ACC112 (cell line): ENCODE results near the gene UNC80.

Source experiments
- H2AFZ ChIP-seq: fragments of 200-600 bp; sonication (generic); one replicate; pipeline ENCODE4 v1.6.0; 2017; ENCODE audit warnings: antibody characterized with exemption, low read length; ENCODE audit not compliant: unreplicated experiment
- H3K27ac ChIP-seq: fragments of 200-600 bp; sonication (generic); 2 replicates; pipeline ENCODE4 v1.5.1; 2014; ENCODE audit warnings: low read depth, mild to moderate bottlenecking, antibody characterized with exemption, low read length, moderate library complexity
- H3K27me3 ChIP-seq: fragments of 200-600 bp; sonication (generic); 2 replicates; pipeline ENCODE4 v1.6.1; 2014; ENCODE audit warnings: mild to moderate bottlenecking, antibody characterized with exemption, low read length, moderate library complexity, mixed read lengths; ENCODE audit not compliant: insufficient read depth
- H3K36me3 ChIP-seq: fragments of 200-600 bp; sonication (generic); 2 replicates; pipeline ENCODE4 v1.6.1; 2016; ENCODE audit warnings: mild to moderate bottlenecking, antibody characterized with exemption, low read length, moderate library complexity, mixed read lengths; ENCODE audit not compliant: insufficient read depth
- H3K4me1 ChIP-seq: fragments of 200-600 bp; sonication (generic); one replicate; pipeline ENCODE4 v1.6.1; 2016; ENCODE audit warnings: low read length, mixed read lengths; ENCODE audit not compliant: insufficient read depth, unreplicated experiment, control insufficient read depth
- H3K4me3 ChIP-seq: fragments of 200-600 bp; sonication (generic); 2 replicates; pipeline ENCODE4 v1.5.1; 2014; ENCODE audit warnings: mild to moderate bottlenecking, low read depth, low read length
- H3K79me2 ChIP-seq: fragments of 200-600 bp; sonication (generic); one replicate; pipeline ENCODE4 v1.6.0; 2016; ENCODE audit warnings: low read length; ENCODE audit not compliant: control insufficient read depth, unreplicated experiment, insufficient read depth

UNC80 gene

DNA sequence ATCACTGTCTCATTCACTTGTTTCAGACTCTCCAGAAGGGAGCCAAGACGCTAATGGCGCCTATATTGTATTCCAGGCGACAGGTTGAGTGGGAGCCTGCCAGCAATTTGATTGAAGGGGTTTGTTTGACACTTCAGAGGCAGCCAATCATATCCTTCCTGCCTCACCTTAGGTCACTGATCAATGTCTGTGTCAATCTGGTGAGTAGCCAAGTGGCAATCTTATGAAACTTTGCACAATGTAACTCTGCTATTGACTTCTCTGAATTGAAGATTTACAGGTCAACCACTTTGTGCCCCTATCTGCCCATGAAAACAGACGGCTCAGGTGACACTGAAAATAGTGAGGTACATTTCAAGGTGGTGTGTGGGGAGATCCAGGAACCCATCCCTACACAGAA, 198.1 kb downstream of the UNC80 start:
- Histone ChIP-seq H2AFZ (no peak overlapping the region), H3K4me1 (no peaks in the 10 kb centered on the region), H3K27me3 (peaks cover 11% of the 10 kb centered on the region), H3K36me3 (no peaks in the 10 kb centered on the region), H3K27ac (no peak overlapping the region), H3K4me3 (no peak overlapping the region), H3K79me2 (no peaks in the 10 kb centered on the region)

- Histone ChIP-seq H3K36me3 (no peaks in the 10 kb centered on the region), H3K79me2 (no peaks in the 10 kb centered on the region), H3K27ac (no peak overlapping the region), H3K27me3 (peaks cover 11% of the 10 kb centered on the region), H3K4me3 (no peak overlapping the region), H3K4me1 (no peaks in the 10 kb centered on the region), H2AFZ (no peak overlapping the region)
Observed at GRCh38 chr2:209970271-209970670, 198.6 kb downstream of the UNC80 start.

GRCh38 chr2:209970711-209971110, 199.1 kb downstream of the UNC80 start:
- no peak overlapping the region for H2AFZ ChIP-seq
- no peaks in the 10 kb centered on the region for H3K4me1 ChIP-seq
- H3K27ac ChIP-seq, result no peak overlapping the region
- H3K36me3 ChIP-seq, result no peaks in the 10 kb centered on the region
- H3K79me2 ChIP-seq, result no peaks in the 10 kb centered on the region
- peaks cover 11% of the 10 kb centered on the region for H3K27me3 ChIP-seq
- no peak overlapping the region for H3K4me3 ChIP-seq

DNA sequence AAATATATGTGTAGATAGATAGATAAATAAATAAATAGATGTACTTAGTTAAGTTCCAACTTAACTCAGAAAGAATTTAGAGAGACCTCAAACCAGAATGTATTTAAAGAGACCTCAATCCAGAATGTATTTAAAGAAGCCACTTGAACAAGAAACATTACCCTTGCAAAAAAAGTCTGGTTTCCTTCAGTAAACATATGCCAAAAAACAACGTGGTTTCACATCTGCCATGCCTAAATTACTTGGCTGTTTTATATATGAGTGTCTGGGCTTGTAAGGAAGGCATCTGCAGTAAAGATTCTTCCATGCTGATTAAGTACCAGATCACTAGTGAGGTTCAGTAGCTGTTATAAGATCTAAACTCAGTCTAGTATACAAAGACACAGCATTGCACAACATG, 201.7 kb downstream of the UNC80 start:
- H3K4me3 ChIP-seq, result no peak overlapping the region
- no peaks in the 10 kb centered on the region for H3K4me1 ChIP-seq
- no peak overlapping the region for H2AFZ ChIP-seq
- no peaks in the 10 kb centered on the region for H3K36me3 ChIP-seq
- peaks cover 11% of the 10 kb centered on the region for H3K27me3 ChIP-seq
- H3K79me2 ChIP-seq, result no peaks in the 10 kb centered on the region
- no peak overlapping the region for H3K27ac ChIP-seq

DNA sequence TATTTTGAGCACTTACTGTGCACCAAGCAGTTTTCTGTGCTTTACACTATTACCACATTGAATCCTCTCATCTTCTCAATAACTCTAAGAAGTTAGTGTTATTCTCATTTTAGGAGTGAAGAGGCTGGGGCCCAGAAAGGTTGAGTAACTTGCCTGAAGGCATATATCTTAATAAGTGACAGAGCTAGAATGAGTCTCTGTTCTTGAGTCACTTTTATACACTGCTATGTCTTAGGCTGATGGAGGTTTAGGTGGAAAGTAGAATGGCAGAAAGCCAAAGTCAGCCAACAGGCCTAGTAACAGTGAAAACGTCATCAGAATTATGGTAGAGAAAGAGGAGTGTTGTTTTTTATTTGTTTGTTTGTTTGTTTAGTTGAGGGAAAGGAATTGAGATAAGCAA, 202.9 kb downstream of the UNC80 start:
- H3K27ac ChIP-seq, result no peak overlapping the region
- H3K27me3 ChIP-seq, result peaks cover 11% of the 10 kb centered on the region
- H3K4me3 ChIP-seq, result no peak overlapping the region
- H3K4me1 ChIP-seq, result no peaks in the 10 kb centered on the region
- no peak overlapping the region for H2AFZ ChIP-seq
- no peaks in the 10 kb centered on the region for H3K79me2 ChIP-seq
- H3K36me3 ChIP-seq, result no peaks in the 10 kb centered on the region

GRCh38 chr2:209976698-209977385, 205.2 kb downstream of the UNC80 start:
- Histone ChIP-seq H3K4me1 (no peaks in the 10 kb centered on the region), H3K36me3 (no peaks in the 10 kb centered on the region), H2AFZ (no peak overlapping the region), H3K79me2 (no peaks in the 10 kb centered on the region), H3K27ac (no peak overlapping the region), H3K27me3 (peaks cover 11% of the 10 kb centered on the region), H3K4me3 (no peak overlapping the region)

DNA sequence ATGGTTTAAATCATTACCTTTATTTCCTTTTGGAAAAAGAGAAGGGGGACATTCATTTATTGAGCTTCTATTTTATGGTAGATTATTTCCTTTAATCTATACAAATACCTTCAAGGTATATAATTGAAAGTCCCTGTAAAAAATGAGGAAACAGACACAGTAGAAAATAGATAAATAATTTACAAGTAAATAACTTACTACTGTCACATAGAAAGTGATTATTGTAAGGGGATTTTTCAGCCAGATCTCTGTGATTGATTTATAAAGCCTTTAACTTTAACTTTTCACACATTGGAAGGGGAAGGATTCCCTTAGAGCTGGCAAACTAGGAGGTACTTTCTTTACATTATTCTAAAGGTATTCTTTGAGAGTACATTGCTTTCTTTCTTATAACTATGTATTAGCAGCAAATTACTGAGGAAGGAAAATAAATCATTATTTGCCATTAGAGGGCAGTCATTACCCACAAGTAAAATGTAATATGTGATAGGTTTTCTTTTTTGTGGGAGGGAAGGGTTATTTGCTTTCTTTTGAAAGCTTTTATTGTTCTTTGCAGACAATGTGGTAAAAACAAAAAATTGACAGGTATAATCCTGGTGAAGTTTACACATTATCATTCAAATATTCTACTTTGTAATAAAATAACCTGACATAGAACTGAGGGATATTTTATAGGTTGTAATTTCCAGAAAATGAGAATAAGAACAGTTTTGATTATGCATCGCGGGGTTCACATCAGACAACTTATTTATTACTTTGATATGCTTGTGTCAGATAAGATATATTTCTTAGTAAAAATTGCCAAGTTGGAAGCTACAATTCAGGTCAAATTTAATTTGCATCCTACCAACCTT, 206.0 kb downstream of the UNC80 start:
- Histone ChIP-seq H3K27ac (no peak overlapping the region), H3K79me2 (no peaks in the 10 kb centered on the region), H3K36me3 (no peaks in the 10 kb centered on the region), H3K27me3 (peaks cover 5% of the 10 kb centered on the region; the same call in 1 of the 2 replicates), H3K4me3 (no peak overlapping the region), H2AFZ (no peak overlapping the region), H3K4me1 (no peaks in the 10 kb centered on the region)

GRCh38 chr2:209984291-209984690, 212.7 kb downstream of the UNC80 start:
- Histone ChIP-seq H2AFZ (no peak overlapping the region), H3K79me2 (no peaks in the 10 kb centered on the region), H3K27ac (no peak overlapping the region), H3K4me3 (no peak overlapping the region), H3K27me3 (no peaks in the 10 kb centered on the region), H3K36me3 (no peaks in the 10 kb centered on the region), H3K4me1 (no peaks in the 10 kb centered on the region)

GRCh38 chr2:209985874-209986273, 214.2 kb downstream of the UNC80 start:
- H3K27ac ChIP-seq, result no peak overlapping the region
- H3K79me2 ChIP-seq, result no peaks in the 10 kb centered on the region
- H3K4me1 ChIP-seq, result no peaks in the 10 kb centered on the region
- H3K4me3 ChIP-seq, result no peak overlapping the region
- H3K36me3 ChIP-seq, result no peaks in the 10 kb centered on the region
- no peak overlapping the region for H2AFZ ChIP-seq
- no peaks in the 10 kb centered on the region for H3K27me3 ChIP-seq

GRCh38 chr2:209986415-209986814, 214.8 kb downstream of the UNC80 start:
- Histone ChIP-seq H2AFZ (no peak overlapping the region), H3K27ac (no peak overlapping the region), H3K36me3 (no peaks in the 10 kb centered on the region), H3K79me2 (no peaks in the 10 kb centered on the region), H3K4me3 (no peak overlapping the region), H3K4me1 (no peaks in the 10 kb centered on the region), H3K27me3 (no peaks in the 10 kb centered on the region)

DNA sequence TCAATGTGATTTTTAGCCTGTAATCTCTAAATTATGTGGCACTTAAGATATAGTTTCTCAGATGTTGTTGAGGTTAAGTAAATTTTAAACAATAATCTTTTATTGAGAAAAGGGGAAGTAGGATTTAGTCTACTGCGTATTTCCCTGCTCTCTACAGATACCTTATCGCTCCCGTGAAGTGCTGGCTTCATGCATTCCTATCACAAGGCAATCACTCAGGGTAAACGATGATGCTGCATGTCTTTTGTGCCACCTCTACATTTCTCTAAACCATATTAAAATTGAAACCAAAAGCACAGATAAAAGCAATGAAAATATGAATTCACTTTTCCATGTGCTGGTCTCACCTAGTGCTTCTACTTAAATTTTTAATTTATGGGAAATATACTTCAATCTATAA, 216.4 kb downstream of the UNC80 start:
- H2AFZ ChIP-seq, result no peak overlapping the region
- H3K27me3 ChIP-seq, result no peaks in the 10 kb centered on the region
- H3K4me3 ChIP-seq, result no peak overlapping the region
- H3K79me2 ChIP-seq, result no peaks in the 10 kb centered on the region
- no peaks in the 10 kb centered on the region for H3K36me3 ChIP-seq
- H3K27ac ChIP-seq, result no peak overlapping the region
- no peaks in the 10 kb centered on the region for H3K4me1 ChIP-seq
